ENCODE results near the gene SRGAP2B.
"Not testable (repeated sequence)": the region's sequence is repeated elsewhere in the genome, so short reads cannot be mapped to it uniquely, and the experiment has no call there.

GRCh38 chr1:145115587-145116493 lies 20.7 kb upstream of the SRGAP2B start:
- TF ChIP-seq CTCF (IDR thresholded peaks at IDR 0.05; ENCODE audit: low read length); EZH2 (IDR thresholded peaks at IDR 0.05; ENCODE audit: borderline replicate concordance, low read length): not testable (repeated sequence)

Measured in OCI-LY1 (cell line).